SJSA1 (cell line): ENCODE data around the gene LAG3. TPM values are rescaled to one million over a fixed set of nuclear protein-coding genes. Genes with fewer than 3 reads are reported as not detected.

Source experiments
- DNase-seq, 2 experiments: peaks; one replicate each; pipeline ENCODE4 v3.0.0-alpha.2; 2015 to 2020; ENCODE audit warnings: low spot score in 2 of 2, low read depth in 1 of 2
- H3K27ac ChIP-seq: fragments of 250-450 bp; sonication (Bioruptor Pico); 2 replicates; pipeline ENCODE4 v1.5.1; 2020; ENCODE audit warnings: mild to moderate bottlenecking, moderate library complexity
- H3K27me3 ChIP-seq: fragments of 250-450 bp; sonication (Bioruptor Pico); replicated peaks from 2 replicates; pipeline ENCODE4 v1.5.1; 2020; ENCODE audit warnings: mild to moderate bottlenecking, moderate library complexity
- H3K36me3 ChIP-seq: fragments of 250-450 bp; sonication (Bioruptor Pico); 2 replicates; pipeline ENCODE4 v1.5.1; 2020; ENCODE audit warnings: mild to moderate bottlenecking
- H3K4me1 ChIP-seq: fragments of 250-450 bp; sonication (Bioruptor Pico); replicated peaks from 2 replicates; pipeline ENCODE4 v1.6.1; 2021; ENCODE audit warnings: mild to moderate bottlenecking
- H3K4me3 ChIP-seq: fragments of 250-450 bp; sonication (Bioruptor Pico); 2 replicates; pipeline ENCODE4 v1.5.1; 2020; ENCODE audit warnings: mild to moderate bottlenecking
- H3K9me3 ChIP-seq: fragments of 250-450 bp; sonication (Bioruptor Pico); replicated peaks from 2 replicates; pipeline ENCODE4 v1.5.1; 2020; ENCODE audit warnings: mild to moderate bottlenecking
- total RNA-seq: library from RNA; depleted of rRNA; stranded (reverse); fragments of >200 nt; shearing (Covaris generic); gene quantifications from 2 replicates; pipeline ENCODE4 v1.2.3, GENCODE V29; 2014

LAG3 gene
- total RNA-seq, 1 experiment from 2014 or later = 0.47 TPM

GRCh38 chr12:6799147-6799546, 26.8 kb downstream of the LAG3 start:
- H3K4me1 ChIP-seq = no peaks in the 10 kb centered on the region
- H3K27ac ChIP-seq = no peak overlapping the region
- H3K27me3 ChIP-seq = 0 out of 2 replicates have a peak, but pooled peaks cover 3% of the 10 kb centered on the region
- H3K9me3 ChIP-seq = peaks cover under 1% of the 10 kb centered on the region; the same call in 1 of the 2 replicates
- no peaks in the 10 kb centered on the region for H3K36me3 ChIP-seq
- DNase-seq = no peak
- H3K4me3 ChIP-seq = no peak overlapping the region

DNA sequence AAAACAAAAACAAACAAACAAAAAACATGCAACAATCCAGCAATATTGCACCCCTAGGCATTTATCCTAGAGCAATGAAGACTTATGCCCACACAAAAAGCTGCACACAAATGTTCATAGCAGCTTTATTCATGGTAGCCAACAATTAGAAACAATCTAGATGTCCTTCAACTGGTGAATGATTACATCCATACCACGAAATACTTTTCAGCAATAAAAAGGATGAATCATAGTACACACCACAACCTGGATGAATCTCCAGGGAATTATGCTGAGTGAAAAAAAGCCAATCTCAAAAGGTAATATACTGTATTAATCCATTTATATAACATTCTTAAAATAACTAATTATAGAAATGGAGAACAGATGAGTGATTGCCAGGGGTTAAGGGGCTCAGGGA, 34.9 kb downstream of the LAG3 start:
- no peak for DNase-seq
- H3K36me3 ChIP-seq = no peaks in the 10 kb centered on the region
- no peaks in the 10 kb centered on the region for H3K4me1 ChIP-seq
- H3K4me3 ChIP-seq = no peak overlapping the region
- H3K27me3 ChIP-seq = peaks cover 7% of the 10 kb centered on the region
- peaks cover 6% of the 10 kb centered on the region; the same call in 1 of the 2 replicates for H3K9me3 ChIP-seq
- no peak overlapping the region for H3K27ac ChIP-seq

DNA sequence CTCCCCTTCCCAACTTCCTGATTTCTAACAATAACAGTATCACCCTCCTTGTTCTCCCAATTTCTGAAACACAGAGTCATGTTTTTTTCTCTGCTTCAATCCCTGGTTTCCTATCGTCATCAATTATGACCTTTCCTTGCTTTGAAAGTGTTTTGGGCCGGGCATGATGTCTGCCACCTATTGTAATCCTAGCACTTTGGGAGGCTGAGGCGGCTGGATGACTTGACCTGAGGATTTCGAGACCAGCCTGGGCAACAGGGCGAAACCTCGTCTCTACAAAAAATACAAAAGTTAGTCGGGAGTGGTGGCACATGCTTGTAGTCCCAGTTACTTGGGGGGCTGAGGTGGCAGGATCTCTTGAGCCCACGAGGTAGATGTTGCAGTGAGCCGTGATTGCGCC, 36.7 kb downstream of the LAG3 start:
- H3K9me3 ChIP-seq = peaks cover 6% of the 10 kb centered on the region; the same call in 1 of the 2 replicates
- no peaks in the 10 kb centered on the region for H3K4me1 ChIP-seq
- H3K4me3 ChIP-seq = no peak overlapping the region
- no peak overlapping the region for H3K27ac ChIP-seq
- H3K27me3 ChIP-seq = peaks cover 20% of the 10 kb centered on the region
- no peaks in the 10 kb centered on the region for H3K36me3 ChIP-seq
- DNase-seq = no peak

- Histone ChIP-seq H3K4me3 (no peak overlapping the region), H3K27me3 (peaks cover 26% of the 10 kb centered on the region), H3K9me3 (no peaks in the 10 kb centered on the region), H3K4me1 (no peaks in the 10 kb centered on the region), H3K27ac (no peak overlapping the region), H3K36me3 (no peaks in the 10 kb centered on the region)
- no peak for DNase-seq
Measured at GRCh38 chr12:6810758-6811157, 38.4 kb downstream of the LAG3 start.

DNA sequence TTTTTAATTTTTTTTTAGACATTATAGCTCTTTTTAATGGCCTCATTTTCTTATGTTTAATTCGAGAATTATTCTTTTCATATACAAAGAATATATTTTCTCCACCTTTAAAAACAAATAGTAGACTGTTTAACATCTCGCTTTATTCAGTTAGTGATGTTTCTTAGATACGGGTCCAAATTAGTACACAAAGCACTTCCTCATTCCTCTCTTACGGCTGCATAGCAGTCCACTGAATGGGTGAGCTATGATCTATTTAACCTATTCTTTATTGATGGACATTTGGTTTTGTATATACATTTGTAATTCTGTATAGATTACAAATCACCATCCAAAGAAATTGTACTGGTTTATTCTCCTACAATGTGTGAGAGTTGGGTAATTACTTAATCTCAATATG, 41.0 kb downstream of the LAG3 start:
- Histone ChIP-seq H3K4me1 (no peaks in the 10 kb centered on the region), H3K27ac (no peak overlapping the region), H3K9me3 (no peaks in the 10 kb centered on the region), H3K27me3 (peaks cover 26% of the 10 kb centered on the region), H3K36me3 (no peaks in the 10 kb centered on the region), H3K4me3 (no peak overlapping the region)
- no peak for DNase-seq

DNA sequence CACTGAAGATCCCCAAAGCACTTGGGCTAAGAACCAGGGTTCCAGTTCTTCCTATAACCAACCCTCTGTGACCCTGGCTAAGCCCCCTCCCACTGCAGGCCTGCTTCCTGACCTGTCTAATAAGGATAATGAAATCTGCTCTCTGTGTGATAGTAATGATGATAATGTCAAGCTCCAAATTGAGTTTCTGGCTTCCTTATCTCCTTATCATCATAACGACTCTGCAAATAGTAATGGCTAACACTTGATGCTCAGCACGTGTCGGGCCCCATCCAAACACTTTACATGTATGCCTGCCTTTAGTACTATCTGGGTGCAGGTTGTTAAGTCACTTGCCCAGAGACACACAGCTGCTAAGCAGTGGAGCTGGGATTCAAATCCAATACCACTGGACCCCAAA, 44.3 kb downstream of the LAG3 start:
- DNase-seq = no peak
- no peaks in the 10 kb centered on the region for H3K4me1 ChIP-seq
- no peak overlapping the region for H3K27ac ChIP-seq
- peaks cover 43% of the 10 kb centered on the region for H3K27me3 ChIP-seq
- no peak overlapping the region for H3K4me3 ChIP-seq
- H3K36me3 ChIP-seq = no peaks in the 10 kb centered on the region
- H3K9me3 ChIP-seq = no peaks in the 10 kb centered on the region

DNA sequence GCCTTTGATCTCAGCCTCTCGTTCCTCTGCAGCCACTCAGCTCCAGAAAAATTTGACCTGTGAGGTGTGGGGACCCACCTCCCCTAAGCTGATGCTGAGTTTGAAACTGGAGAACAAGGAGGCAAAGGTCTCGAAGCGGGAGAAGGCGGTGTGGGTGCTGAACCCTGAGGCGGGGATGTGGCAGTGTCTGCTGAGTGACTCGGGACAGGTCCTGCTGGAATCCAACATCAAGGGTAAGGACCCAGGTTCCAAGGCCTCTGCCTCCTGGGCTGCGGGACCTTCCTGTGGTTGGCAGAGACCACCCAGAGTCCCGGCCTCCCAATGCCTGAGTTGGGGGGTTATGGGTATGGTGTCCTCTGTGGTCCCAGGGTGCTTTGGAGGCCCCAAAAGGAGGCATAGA, 44.8 kb downstream of the LAG3 start:
- Histone ChIP-seq H3K9me3 (no peaks in the 10 kb centered on the region), H3K27ac (no peak overlapping the region), H3K4me3 (no peak overlapping the region), H3K4me1 (no peaks in the 10 kb centered on the region), H3K36me3 (no peaks in the 10 kb centered on the region), H3K27me3 (peaks cover 48% of the 10 kb centered on the region)
- no peak for DNase-seq

DNA sequence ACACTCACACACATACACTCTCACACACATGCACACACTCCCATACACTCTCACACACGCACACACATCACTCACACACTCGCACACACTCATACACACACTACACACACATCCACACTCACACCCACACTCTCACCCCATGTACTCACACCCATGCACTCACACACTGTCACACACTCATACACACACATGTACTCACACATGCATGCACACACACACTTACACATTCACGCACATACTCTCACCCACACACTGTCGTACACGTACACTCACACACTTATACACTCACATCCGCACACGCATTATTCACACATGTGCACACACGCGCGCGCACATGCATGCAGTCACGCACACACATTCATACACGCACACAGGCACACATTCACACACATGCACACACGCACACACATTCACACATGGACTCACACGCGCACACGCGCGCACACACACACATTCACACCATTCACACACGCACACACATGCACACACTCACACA, 45.4 kb downstream of the LAG3 start:
- DNase-seq = no peak
- Histone ChIP-seq H3K27me3 (peaks cover 53% of the 10 kb centered on the region), H3K36me3 (no peaks in the 10 kb centered on the region), H3K9me3 (no peaks in the 10 kb centered on the region), H3K4me1 (no peaks in the 10 kb centered on the region), H3K4me3 (no peak overlapping the region), H3K27ac (no peak overlapping the region)

DNA sequence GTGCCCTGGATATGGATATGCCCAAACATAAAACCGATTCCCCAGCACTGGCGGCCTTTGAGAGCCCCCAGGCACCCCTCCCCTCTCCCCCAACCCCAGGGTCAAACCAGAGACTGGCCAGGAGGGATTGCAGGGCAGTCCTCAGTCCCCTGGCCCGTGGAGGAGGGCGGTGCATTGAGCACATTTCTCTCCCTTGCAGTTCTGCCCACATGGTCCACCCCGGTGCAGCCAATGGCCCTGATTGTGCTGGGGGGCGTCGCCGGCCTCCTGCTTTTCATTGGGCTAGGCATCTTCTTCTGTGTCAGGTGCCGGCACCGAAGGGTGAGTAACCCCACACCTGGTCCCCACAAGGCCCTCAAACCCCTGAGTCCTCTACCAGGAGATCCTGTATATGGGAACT, 45.9 kb downstream of the LAG3 start:
- H3K27ac ChIP-seq = no peak overlapping the region
- no peaks in the 10 kb centered on the region for H3K36me3 ChIP-seq
- H3K27me3 ChIP-seq = peaks cover 53% of the 10 kb centered on the region
- no peaks in the 10 kb centered on the region for H3K4me1 ChIP-seq
- DNase-seq = no peak
- no peak overlapping the region for H3K4me3 ChIP-seq
- no peaks in the 10 kb centered on the region for H3K9me3 ChIP-seq

DNA sequence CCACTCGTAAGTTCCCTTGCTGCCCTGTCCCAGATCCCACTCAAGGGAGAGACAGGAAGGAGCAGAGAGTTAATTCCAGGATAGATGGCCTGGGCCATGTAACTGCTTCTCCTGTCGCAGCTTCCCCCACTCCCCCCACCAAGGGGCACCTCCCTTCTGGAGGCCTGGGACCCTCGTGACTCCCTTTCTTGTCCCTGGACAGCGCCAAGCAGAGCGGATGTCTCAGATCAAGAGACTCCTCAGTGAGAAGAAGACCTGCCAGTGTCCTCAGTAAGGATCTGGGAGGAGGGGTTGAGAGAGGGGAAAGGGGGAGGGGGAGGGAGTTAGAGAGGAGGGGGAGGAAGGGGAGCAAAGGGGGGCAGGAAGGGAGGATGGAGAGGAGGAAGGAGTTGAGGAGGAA, 46.3 kb downstream of the LAG3 start:
- H3K4me1 ChIP-seq = no peaks in the 10 kb centered on the region
- peaks cover 53% of the 10 kb centered on the region for H3K27me3 ChIP-seq
- no peak overlapping the region for H3K27ac ChIP-seq
- no peak for DNase-seq
- H3K36me3 ChIP-seq = no peaks in the 10 kb centered on the region
- no peaks in the 10 kb centered on the region for H3K9me3 ChIP-seq
- no peak overlapping the region for H3K4me3 ChIP-seq

DNA sequence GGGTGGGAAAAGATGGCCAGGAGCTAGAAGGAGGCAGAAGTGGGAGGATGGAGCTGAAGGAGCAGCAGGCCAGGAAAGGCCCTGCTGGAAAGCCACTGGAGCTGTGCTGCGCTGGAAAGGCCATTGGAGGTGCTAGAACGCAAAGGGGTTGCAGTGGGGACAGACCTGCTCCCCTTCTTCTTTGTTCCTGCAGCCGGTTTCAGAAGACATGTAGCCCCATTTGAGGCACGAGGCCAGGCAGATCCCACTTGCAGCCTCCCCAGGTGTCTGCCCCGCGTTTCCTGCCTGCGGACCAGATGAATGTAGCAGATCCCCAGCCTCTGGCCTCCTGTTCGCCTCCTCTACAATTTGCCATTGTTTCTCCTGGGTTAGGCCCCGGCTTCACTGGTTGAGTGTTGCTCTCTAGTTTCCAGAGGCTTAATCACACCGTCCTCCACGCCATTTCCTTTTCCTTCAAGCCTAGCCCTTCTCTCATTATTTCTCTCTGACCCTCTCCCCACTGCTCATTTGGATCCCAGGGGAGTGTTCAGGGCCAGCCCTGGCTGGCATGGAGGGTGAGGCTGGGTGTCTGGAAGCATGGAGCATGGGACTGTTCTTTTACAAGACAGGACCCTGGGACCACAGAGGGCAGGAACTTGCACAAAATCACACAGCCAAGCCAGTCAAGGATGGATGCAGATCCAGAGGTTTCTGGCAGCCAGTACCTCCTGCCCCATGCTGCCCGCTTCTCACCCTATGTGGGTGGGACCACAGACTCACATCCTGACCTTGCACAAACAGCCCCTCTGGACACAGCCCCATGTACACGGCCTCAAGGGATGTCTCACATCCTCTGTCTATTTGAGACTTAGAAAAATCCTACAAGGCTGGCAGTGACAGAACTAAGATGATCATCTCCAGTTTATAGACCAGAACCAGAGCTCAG, 47.0 kb downstream of the LAG3 start:
- Histone ChIP-seq H3K27ac (no peak overlapping the region), H3K4me3 (no peak overlapping the region), H3K27me3 (peaks cover 51% of the 10 kb centered on the region), H3K9me3 (no peaks in the 10 kb centered on the region), H3K36me3 (no peaks in the 10 kb centered on the region), H3K4me1 (no peaks in the 10 kb centered on the region)
- DNase-seq = no peak

DNA sequence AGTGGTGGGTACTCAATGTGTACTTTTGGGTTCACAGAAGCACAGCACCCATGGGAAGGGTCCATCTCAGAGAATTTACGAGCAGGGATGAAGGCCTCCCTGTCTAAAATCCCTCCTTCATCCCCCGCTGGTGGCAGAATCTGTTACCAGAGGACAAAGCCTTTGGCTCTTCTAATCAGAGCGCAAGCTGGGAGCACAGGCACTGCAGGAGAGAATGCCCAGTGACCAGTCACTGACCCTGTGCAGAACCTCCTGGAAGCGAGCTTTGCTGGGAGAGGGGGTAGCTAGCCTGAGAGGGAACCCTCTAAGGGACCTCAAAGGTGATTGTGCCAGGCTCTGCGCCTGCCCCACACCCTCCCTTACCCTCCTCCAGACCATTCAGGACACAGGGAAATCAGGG, 47.8 kb downstream of the LAG3 start:
- no peaks in the 10 kb centered on the region for H3K36me3 ChIP-seq
- no peaks in the 10 kb centered on the region for H3K4me1 ChIP-seq
- no peak for DNase-seq
- H3K9me3 ChIP-seq = no peaks in the 10 kb centered on the region
- H3K27me3 ChIP-seq = peaks cover 51% of the 10 kb centered on the region
- no peak overlapping the region for H3K27ac ChIP-seq
- H3K4me3 ChIP-seq = no peak overlapping the region

GRCh38 chr12:6821591-6822425, 49.5 kb downstream of the LAG3 start, which contains the start of gene GPR162:
Gene GPR162 (plus strand): TSS chr12:6821821. CDS start chr12:6823899, 2,078 bp downstream.
- DNase-seq = no peak

More at GRCh38 chr12:6821591-6822425, 49.5 kb downstream of the LAG3 start, which contains the start of gene GPR162:
- no peak within 1 kb of the TSS for H3K27ac ChIP-seq
- H3K27me3 ChIP-seq = peaks cover 68% of the 10 kb centered on the region
- H3K9me3 ChIP-seq = no peaks in the 10 kb centered on the region
- no peak within 1 kb of the TSS for H3K4me3 ChIP-seq
- no peaks in the 10 kb centered on the region for H3K36me3 ChIP-seq
- H3K4me1 ChIP-seq = peaks cover 3% of the 10 kb centered on the region; the same call in 1 of the 2 replicates
